GM04504 (cell line): ENCODE results near the gene DCAF6.

ENCODE experiments used
- DNase-seq: peaks from one replicate; pipeline ENCODE4 v3.0.0-alpha.2; 2012; ENCODE audit warnings: low read depth

The DCAF6 gene

GRCh38 chr1:167968569-167968968 lies 32.1 kb downstream of the DCAF6 start:
- no peak for DNase-seq

DNA sequence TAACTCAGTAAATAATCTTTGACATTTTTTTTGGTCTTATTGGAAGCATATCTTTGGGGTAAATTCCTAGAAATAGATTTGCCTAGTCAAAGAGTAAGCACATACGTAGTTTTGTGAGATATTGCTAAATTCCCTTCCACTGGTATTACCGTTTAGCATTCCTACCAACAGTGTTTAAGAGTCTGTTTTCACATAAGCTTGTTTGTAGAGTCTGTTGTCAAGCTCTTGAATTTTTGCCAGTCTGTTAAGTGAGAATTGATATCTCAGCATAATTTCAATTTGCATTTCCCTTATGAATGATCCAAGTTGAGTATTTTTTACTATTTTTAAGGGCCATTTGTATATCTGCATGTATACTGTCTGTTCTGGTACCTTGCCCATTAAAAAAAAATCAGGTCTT lies 37.3 kb downstream of the DCAF6 start:
- DNase-seq: no peak

GRCh38 chr1:167974698-167975097 lies 38.2 kb downstream of the DCAF6 start:
- DNase-seq: no peak

DNA sequence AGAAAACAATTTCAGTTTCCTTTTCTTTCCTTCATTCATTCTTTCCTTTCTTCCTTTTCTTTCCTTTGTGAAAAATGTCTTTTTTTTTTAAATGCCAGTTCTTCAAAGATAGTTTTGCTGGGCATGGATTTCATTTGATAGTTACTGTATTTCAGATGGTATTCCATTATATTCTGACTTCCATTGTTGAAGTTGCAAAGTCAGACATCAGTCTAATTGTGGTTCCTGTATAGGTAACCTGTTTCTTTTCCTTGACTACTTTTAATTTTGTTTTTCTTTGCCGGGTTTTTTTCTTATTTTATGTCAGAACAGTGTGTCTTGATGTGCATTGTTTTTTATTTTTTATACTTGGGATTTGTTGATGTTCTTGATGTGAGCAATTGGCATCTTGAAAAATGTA lies 40.8 kb downstream of the DCAF6 start:
- no peak for DNase-seq

DNA sequence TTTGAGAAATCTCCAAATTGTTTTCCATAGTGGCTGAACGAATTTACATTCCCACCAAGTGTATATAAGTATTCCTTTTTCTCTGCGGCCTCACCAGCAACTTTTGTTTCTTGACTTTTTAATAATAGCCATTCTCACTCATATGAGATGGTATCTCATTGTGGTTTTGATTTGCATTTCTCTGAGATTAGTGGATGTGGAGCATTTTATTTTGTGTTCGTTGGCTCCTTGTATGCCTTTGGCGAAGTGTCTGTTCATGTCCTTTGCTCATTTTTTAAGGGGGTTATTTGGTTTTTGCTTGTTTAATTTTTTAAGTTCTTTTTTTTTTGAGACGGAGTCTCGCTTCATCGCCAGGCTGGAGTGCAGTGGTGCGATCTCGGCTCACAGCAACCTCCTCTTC lies 45.5 kb downstream of the DCAF6 start:
- DNase-seq: no peak

GRCh38 chr1:167983797-167984420 lies 47.4 kb downstream of the DCAF6 start:
- no peak for DNase-seq

DNA sequence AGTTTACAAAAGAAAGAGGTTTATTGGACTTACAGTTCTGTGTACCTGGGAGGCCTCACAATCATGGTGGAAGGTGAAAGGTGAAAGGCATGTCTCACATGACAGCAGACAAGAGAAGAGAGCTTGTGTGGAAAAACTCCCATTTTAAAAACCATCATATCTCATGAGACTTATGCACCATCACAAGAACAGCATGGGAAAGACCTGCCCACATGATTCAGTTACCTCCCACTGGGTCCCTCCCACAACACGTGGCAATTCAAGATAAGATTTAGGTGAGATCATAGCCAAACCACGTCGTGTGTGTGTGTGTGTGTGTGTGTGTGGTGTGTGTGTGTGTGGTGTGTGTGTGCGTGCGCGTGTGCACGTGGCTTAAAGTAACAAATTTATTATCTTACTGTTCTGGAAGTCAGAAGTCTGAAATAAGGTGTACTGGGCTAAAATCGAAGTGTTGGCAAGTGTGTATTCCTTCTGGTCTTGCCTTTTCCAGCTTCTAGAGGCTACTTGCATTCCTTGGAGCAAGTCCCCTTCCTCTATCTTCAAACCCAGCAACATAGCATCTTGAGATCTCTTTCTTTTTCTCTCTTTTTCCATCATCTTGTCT lies 48.5 kb downstream of the DCAF6 start:
- DNase-seq: no peak

DNA sequence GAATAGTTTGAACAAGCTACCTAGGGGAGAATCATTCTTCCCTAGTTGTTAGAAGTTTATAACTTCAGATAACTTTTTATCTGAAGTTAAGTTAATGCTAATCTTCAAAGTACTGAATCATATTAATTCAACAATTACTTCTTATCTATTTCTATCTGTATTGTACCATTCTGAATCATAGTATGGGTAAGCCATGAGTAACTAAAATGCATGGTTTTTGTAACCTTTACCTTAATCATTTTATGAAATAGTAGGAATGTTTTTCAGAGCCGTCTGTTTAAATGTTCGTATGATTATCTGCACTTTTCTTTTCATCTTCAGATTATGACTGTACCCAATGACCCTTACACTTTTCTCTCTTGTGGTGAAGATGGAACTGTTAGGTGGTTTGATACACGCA lies 50.7 kb downstream of the DCAF6 start:
- DNase-seq: no peak

- DNase-seq: no peak
Measured at GRCh38 chr1:167991546-167991945, 55.1 kb downstream of the DCAF6 start.

DNA sequence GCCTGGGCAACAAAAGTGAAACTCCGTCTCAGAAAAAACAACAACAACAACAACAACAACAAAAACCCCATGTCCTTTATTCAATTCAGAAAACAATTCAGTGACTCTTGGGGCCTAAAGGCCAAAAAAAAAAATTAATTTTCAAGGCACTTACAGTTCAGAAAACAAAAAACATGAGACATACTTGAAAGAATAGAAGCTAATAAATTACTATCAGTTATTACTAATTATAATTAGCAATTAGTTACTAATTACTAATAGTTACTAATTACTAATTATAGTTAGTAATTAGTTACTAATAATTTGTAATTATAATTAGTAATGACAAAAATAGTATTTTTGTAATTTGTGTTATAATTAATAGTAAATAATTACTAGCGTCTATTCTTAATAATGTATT lies 57.2 kb downstream of the DCAF6 start:
- no peak for DNase-seq

DNA sequence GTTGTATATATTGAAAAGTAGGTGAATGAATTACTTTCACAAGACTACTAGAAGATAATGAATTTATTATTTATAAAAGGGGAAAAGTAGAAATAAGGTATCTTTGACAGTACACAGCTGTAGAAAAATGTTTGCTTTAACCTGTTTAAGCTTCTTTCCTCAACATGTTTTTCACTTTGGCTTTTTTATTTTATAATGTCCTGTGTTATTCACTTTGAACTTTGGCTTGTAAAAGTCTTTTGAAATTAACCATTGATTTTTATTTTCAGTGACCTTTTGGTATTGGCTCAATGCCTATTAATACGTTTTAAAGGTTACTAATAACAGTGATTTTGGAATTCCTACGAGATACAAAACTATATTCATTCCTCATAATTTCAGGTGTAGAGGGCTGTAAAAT lies 58.1 kb downstream of the DCAF6 start:
- no peak for DNase-seq

DNA sequence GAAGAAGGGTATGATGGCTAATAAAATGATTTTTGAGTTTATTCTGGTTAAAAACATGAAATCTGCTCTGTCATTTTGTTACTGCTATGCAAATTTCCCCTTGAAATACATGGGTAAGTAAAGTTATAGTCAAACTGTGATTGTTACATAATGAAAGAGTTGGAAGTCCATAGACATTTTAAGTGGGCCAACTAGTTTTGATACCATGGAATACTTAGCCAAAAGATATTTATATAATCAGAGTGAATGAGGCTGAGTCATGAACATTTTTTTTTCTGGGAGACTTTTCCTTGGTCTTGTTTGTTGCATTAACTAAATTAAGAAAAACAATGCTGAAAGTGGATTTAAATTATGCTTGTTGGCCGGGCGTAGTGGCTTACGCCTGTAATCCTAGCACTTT lies 58.6 kb downstream of the DCAF6 start:
- no peak for DNase-seq

GRCh38 chr1:167996266-167996665 lies 59.8 kb downstream of the DCAF6 start:
- no peak for DNase-seq

- DNase-seq: no peak
Measured at GRCh38 chr1:167997037-167997575, 60.6 kb downstream of the DCAF6 start.

DNA sequence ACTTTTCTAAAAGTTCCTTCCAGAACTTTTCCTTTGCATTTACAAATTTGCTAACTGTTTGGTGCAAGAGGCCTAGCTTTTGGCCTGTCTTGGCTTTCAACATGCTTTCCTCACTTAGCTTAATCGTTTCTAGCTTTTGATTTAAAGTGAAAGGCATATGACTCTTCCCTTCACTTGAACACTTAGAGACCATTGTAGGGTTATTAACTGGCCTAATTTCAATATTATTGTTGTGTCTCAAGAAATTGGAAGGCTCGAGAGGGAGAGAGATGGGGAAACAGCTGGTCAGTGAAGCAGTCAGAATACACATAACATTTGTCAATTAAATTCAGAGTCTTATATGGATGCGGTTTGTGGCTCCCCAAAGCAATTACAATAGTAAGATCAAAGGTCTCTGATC lies 63.4 kb downstream of the DCAF6 start:
- no peak for DNase-seq

DNA sequence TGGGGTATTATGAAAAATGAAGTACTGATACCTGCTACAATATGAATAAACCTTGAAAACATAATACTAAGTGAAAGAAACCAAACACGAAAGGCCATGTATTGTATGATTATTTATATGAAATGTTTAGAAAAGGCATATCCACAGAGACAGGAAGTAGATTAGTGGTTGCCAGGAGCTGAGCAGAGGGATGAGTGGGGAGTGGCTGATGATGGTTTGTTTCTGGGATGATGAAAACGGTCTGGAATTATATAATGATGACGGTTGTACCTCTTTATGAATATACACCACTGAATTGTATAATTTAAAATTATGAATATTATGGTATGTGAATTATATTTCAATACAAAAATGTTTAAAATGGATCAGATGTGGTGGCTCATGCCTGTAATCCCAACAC lies 64.2 kb downstream of the DCAF6 start:
- DNase-seq: no peak

DNA sequence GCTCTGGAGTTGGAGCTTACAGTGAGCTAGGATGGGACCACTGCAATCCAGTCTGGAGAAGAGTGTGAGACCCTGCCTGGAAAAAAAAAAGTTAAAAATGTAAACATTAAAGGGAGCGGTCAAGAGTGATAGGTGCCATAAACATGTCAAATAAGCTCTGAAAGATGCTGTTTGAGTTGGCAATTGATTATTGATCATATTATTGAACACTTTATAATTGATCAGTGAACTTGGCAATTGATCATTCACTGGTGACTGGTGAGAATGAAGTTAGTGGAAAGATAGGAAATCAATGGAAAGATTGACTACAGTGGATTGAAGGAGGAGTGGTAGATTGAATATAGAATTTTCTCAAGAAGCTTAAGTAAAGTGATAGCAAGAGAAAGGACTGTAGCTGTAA lies 64.7 kb downstream of the DCAF6 start:
- DNase-seq: no peak

DNA sequence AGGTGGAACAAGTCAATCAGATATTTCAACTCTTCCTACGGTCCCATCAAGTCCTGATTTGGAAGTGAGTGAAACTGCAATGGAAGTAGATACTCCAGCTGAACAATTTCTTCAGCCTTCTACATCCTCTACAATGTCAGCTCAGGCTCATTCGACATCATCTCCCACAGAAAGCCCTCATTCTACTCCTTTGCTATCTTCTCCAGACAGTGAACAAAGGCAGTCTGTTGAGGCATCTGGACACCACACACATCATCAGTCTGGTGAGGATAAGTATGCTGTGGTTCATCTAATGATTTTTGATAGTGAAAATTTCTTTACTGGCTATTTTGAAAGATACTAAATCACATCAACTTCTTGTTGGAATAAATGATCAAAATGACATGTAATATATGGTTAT lies 68.0 kb downstream of the DCAF6 start:
- no peak for DNase-seq

- no peak for DNase-seq
Measured at GRCh38 chr1:168005529-168005928, 69.0 kb downstream of the DCAF6 start.

DNA sequence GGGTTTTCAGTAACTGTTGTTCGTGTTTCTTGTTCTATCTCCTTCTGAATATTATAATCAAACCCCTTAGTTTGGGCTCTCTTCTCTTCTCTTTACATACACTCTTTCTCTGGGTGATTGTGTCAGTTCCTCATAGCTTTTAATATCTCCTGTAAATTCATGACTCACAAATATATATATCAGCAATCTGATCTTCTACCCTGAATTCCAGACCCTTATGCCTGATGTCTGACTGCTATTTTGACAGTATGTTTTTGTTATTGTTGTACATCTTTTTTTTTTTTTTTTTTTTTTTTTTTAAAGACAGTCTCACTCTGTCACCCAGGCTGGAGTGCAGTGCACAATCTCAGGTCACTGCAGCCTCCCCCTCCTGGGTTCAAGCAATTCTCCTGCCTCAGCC lies 71.2 kb downstream of the DCAF6 start:
- no peak for DNase-seq

DNA sequence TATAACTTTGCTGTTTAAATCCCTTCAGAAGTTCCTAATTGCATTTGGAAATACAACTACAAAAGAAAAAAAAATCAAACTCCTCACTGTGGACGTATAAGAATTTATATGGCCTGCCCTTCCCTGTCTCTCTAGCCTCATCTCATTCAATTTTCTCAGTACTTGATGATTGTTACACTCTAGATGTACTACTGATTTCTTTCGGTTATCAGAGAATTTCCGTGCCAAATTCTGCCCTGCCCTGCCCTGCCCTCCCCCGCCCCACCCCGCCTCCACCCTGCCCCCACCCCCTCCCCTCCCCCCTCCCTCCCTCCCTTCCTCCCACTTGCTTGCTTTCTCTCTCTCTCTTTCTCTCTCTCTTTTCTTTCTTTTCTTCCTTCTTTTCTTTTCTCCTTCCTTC lies 72.1 kb downstream of the DCAF6 start:
- no peak for DNase-seq

DNA sequence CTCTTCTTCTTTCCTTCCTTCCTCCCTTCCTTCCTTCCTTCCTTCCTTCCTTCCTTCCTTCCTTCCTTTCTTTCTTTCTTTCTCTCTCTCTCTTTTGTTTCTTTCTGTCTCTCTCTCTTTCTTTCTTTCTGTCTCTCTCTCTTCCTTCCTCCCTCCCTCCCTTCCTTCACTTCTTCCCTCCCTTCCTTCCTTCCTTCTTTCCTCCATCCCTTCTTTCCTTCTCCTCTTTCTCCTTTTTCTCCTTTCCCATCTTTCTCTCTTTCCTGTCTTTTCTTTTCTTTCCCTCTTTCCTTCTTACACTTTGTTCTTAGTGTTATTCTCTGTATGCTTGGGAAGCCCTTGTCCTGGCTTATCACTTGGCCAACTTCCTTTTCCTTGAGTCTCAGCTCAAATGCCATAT lies 72.8 kb downstream of the DCAF6 start:
- no peak for DNase-seq

DNA sequence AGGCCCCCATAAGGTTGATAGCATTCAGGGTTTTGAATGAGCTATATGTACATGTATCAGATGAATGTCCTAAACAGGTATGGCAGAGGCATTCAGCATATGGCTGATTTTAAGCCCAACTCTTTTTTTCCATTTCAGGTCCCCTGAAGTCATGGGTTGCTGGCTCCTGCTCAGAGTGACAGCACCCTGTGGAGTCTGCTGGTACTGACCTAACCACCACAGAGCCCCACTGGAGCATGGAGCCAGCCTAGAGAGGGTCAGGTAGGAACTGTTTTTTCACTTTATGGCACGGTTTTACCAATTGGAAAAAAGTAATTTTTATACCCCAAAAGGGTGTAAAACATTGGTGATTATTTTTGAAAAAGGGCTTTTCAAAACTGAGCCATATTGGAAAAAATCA lies 82.9 kb downstream of the DCAF6 start:
- no peak for DNase-seq

GRCh38 chr1:168031198-168031597 lies 94.7 kb downstream of the DCAF6 start:
- DNase-seq: no peak
